ENCODE results near the gene LCAT.

GRCh38 chr16:67936880-67937605, 6.9 kb downstream of the LCAT start:
- peak in 1 of 2 donors; percentile 4 for TF ChIP-seq POLR2A (IDR thresholded peaks at IDR 0.05)
- no peak for TF ChIP-seq CTCF (IDR thresholded peaks at IDR 0.05)

Data from Peyer's patch (tissue), 4 donors.